ENCODE results near the gene MMEL1.
"Not testable (repeated sequence)": the region's sequence is repeated elsewhere in the genome, so short reads cannot be mapped to it uniquely, and the experiment has no call there.

Gene MMEL1

GRCh38 chr1:2582391-2582790, 50.4 kb downstream of the MMEL1 start:
- DNase-seq (ENCODE audit: low read depth in 1 of 2, low spot score in 1 of 2) = no peak
- TF ChIP-seq POLR2AphosphoS5 (IDR thresholded peaks at IDR 0.05; ENCODE audit: low read depth) (no peak), SPI1 (IDR thresholded peaks at IDR 0.05; ENCODE audit: borderline replicate concordance, low read depth) (no peak), REST (IDR thresholded peaks at IDR 0.05; ENCODE audit: insufficient replicate concordance, low read depth) (no peak), GABPA (IDR thresholded peaks at IDR 0.05; ENCODE audit: low read depth) (no peak), CTCF (IDR thresholded peaks at IDR 0.05; ENCODE audit: insufficient read depth, low read length) (no peak)
- Histone ChIP-seq H3K27me3 (ENCODE audit: insufficient read depth, poor library complexity, severe bottlenecking) (no peaks in the 10 kb centered on the region), H3K27ac (replicated peaks) (no peak overlapping the region), H3K4me3 (replicated peaks; ENCODE audit: insufficient read depth, low read length) (no peak overlapping the region)

GRCh38 chr1:2580691-2581090, 52.1 kb downstream of the MMEL1 start:
- H3K27ac ChIP-seq (replicated peaks) = no peak overlapping the region
- DNase-seq (ENCODE audit: low read depth in 1 of 2, low spot score in 1 of 2) = no peak
- TF ChIP-seq GABPA (IDR thresholded peaks at IDR 0.05; ENCODE audit: low read depth) = no peak
- TF ChIP-seq REST (IDR thresholded peaks at IDR 0.05; ENCODE audit: insufficient replicate concordance, low read depth) = no peak
- TF ChIP-seq SPI1 (IDR thresholded peaks at IDR 0.05; ENCODE audit: borderline replicate concordance, low read depth) = no peak
- TF ChIP-seq POLR2AphosphoS5 (IDR thresholded peaks at IDR 0.05; ENCODE audit: low read depth) = no peak
- no peak for TF ChIP-seq CTCF (IDR thresholded peaks at IDR 0.05; ENCODE audit: insufficient read depth, low read length)
- no peak overlapping the region for H3K4me3 ChIP-seq (replicated peaks; ENCODE audit: insufficient read depth, low read length)
- no peaks in the 10 kb centered on the region for H3K27me3 ChIP-seq (ENCODE audit: insufficient read depth, poor library complexity, severe bottlenecking)

- Histone ChIP-seq H3K27me3 (ENCODE audit: insufficient read depth, poor library complexity, severe bottlenecking) (no peaks in the 10 kb centered on the region), H3K4me3 (replicated peaks; ENCODE audit: insufficient read depth, low read length) (no peak overlapping the region), H3K27ac (replicated peaks) (peak overlapping the region; percentile 69)
- no peak for DNase-seq (ENCODE audit: low read depth in 1 of 2, low spot score in 1 of 2)
- no peak for TF ChIP-seq POLR2AphosphoS5 (IDR thresholded peaks at IDR 0.05; ENCODE audit: low read depth)
- no peak for TF ChIP-seq GABPA (IDR thresholded peaks at IDR 0.05; ENCODE audit: low read depth)
- TF ChIP-seq REST (IDR thresholded peaks at IDR 0.05; ENCODE audit: insufficient replicate concordance, low read depth) = no peak
- no peak for TF ChIP-seq CTCF (IDR thresholded peaks at IDR 0.05; ENCODE audit: insufficient read depth, low read length)
- no peak for TF ChIP-seq SPI1 (IDR thresholded peaks at IDR 0.05; ENCODE audit: borderline replicate concordance, low read depth)
These were observed 54.1 kb downstream of the MMEL1 start for GRCh38 chr1:2578758-2579118.

- DNase-seq (ENCODE audit: low read depth in 1 of 2, low spot score in 1 of 2); H3K4me3 ChIP-seq (replicated peaks; ENCODE audit: insufficient read depth, low read length); H3K27me3 ChIP-seq (ENCODE audit: insufficient read depth, poor library complexity, severe bottlenecking): not testable (repeated sequence)
- H3K27ac ChIP-seq (replicated peaks) = peak overlapping the region; percentile 69
These were observed 55.2 kb downstream of the MMEL1 start for GRCh38 chr1:2577565-2578075.
